Measurements from ENCODE around the gene DAZL.

- TF ChIP-seq SIN3A (IDR thresholded peaks at IDR 0.05; ENCODE audit: borderline replicate concordance, insufficient read depth, low read depth, low read length) (no peak), CTCF (IDR thresholded peaks at IDR 0.05) (peak; percentile 76)
Observed at GRCh38 chr3:16550676-16551341, 54.4 kb downstream of the DAZL start.

Data from Panc1 (cell line).